Stomach smooth muscle (tissue), 2 donors: ENCODE measurements around the gene ASCL5.

Experiments used
- H3K27ac ChIP-seq: one replicate; pipeline ENCODE4 v1.7.0; 2013; ENCODE audit warnings: mild to moderate bottlenecking, low read length, inconsistent platforms
- H3K27me3 ChIP-seq, 2 donors: one replicate each; pipeline ENCODE4 v1.7.0; 2013; ENCODE audit warnings: low read length in 2 of 2; ENCODE audit not compliant: insufficient read depth in 2 of 2, control insufficient read depth in 1 of 2
- H3K36me3 ChIP-seq, 2 donors: one replicate each; pipeline ENCODE4 v1.7.0; 2013; ENCODE audit warnings: low read length in 2 of 2; ENCODE audit not compliant: control insufficient read depth in 2 of 2, insufficient read depth in 2 of 2
- H3K4me1 ChIP-seq: one replicate; pipeline ENCODE4 v1.7.0; 2013; ENCODE audit warnings: low read length; ENCODE audit not compliant: control insufficient read depth, insufficient read depth
- H3K4me3 ChIP-seq, 2 donors: one replicate each; pipeline ENCODE4 v1.7.0; 2013; ENCODE audit warnings: low read length in 2 of 2
- H3K9ac ChIP-seq, 2 donors: one replicate each; pipeline ENCODE4 v1.7.0; 2013; ENCODE audit warnings: low read length in 2 of 2, mild to moderate bottlenecking in 1 of 2
- H3K9me3 ChIP-seq, 2 donors: one replicate each; pipeline ENCODE4 v1.7.0; 2013; ENCODE audit warnings: low read length in 2 of 2; ENCODE audit not compliant: control insufficient read depth in 2 of 2
- donor health status: healthy.
- donor health status: Pancreatic carcinoma.

ASCL5 gene

DNA sequence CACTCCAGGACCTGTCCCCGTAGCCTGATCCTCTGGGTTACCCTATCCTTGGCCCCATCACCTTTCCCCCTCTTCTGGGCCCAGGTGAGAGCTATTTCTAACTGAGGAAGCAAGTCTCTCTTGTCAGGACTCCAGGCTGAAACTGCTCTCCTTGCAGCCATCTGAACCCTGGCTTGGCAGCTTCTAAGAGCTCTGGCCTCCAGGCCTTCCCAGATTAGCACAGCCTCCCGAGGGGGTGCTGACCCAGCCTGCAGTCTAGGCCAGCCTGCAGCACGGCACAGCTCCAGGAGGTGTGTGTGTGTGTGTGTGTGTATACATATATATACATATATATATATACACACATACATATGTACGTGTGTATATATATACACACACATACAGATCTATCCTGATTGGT is 32.2 kb downstream of the ASCL5 start:
- H3K27ac ChIP-seq, result no peak overlapping the region
- no peaks in the 10 kb centered on the region for H3K9me3 ChIP-seq
- no peaks in the 10 kb centered on the region for H3K36me3 ChIP-seq
- no peak overlapping the region for H3K9ac ChIP-seq
- H3K4me3 ChIP-seq, result no peak overlapping the region
- H3K4me1 ChIP-seq, result peaks cover 3% of the 10 kb centered on the region
- H3K27me3 ChIP-seq, result peaks cover 0 to 3% of the 10 kb centered on the region in 2 donors

DNA sequence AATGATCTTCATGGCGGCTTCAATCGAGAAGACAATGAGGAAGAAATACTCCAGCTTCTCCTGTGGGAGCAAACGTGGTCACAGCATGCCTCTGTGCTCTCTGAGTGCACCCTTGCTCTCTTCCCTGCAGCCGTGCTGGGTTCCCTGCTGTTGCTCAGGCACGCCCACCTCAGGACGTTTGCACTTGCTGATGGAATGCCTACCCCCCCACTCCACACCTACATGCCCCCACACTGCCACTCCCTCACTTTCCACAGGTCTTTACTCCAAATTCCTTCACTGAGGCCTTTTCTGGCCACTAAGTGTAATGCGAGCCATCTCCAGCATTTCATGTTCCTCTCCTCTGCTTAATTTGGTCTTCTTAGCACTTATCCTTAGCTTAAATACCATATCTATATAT is 33.0 kb downstream of the ASCL5 start:
- no peaks in the 10 kb centered on the region for H3K36me3 ChIP-seq
- H3K27ac ChIP-seq, result no peak overlapping the region
- H3K9ac ChIP-seq, result no peak overlapping the region
- H3K4me1 ChIP-seq, result peaks cover 3% of the 10 kb centered on the region
- H3K9me3 ChIP-seq, result no peaks in the 10 kb centered on the region
- peaks cover 0 to 3% of the 10 kb centered on the region in 2 donors for H3K27me3 ChIP-seq
- H3K4me3 ChIP-seq, result no peak overlapping the region

DNA sequence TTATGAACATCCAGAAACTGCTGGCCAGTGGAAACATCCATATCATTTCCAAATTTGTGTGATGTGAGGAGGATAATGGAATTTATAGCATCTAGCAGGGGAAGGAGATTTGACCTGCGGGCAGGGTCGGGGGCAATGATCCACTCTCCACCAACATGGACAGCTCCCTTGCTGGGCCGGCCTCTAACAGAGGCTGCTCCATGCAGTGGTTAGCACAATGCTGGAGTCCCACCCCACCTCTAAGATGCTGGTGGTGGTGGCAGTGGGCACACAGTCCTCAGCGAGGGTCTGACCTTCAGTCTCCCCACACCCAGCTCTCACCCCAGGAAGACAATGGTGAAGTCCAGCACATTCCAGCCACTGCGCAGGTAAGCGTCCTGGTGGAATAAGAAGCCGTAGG is 33.4 kb downstream of the ASCL5 start:
- peaks cover 0 to 3% of the 10 kb centered on the region in 2 donors for H3K27me3 ChIP-seq
- H3K27ac ChIP-seq, result no peak overlapping the region
- H3K9ac ChIP-seq, result no peak overlapping the region
- no peaks in the 10 kb centered on the region for H3K36me3 ChIP-seq
- no peaks in the 10 kb centered on the region for H3K9me3 ChIP-seq
- H3K4me3 ChIP-seq, result no peak overlapping the region
- peaks cover 3% of the 10 kb centered on the region for H3K4me1 ChIP-seq

DNA sequence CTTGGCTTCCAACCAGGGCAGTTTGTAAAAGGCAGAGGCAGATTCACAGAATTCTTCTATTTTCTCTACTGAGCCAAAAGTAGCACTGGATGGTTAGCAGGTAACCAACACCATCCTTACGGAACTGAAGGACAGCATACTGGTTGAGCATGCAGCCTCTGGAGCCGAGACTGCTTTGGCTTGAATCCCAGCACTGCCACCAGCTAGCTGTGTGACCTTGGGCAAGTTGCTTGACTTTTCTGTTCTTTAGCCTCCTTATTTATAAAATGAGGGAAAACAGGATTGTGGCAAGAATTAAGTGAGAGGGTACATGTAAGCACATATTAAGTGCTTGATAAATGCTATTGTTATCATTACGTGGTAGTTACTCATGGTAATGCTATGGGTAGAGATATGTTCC is 34.2 kb downstream of the ASCL5 start:
- Histone ChIP-seq H3K36me3 (no peaks in the 10 kb centered on the region), H3K4me1 (peaks cover 3% of the 10 kb centered on the region), H3K4me3 (no peak overlapping the region), H3K9ac (no peak overlapping the region), H3K9me3 (no peaks in the 10 kb centered on the region), H3K27me3 (no peaks in the 10 kb centered on the region), H3K27ac (no peak overlapping the region)

DNA sequence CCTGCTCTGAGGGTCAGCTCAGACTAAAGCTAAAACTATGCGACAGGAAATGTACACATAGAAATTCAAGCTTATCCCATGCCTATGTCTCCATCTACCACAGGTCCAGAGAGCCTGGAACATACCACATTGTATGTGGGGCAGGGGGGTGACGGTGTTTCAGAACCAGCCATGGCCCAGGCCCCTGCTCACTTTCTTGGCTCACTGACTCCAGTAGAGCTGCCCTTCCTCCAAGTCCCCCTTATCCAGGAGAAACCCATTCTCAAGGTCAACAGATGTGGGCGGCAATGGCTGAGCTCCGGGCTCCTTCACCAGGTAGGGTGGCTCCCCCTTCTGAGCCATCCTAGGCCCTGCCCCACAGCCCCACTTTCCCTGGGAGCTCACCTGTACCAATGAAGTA is 35.7 kb downstream of the ASCL5 start:
- H3K27ac ChIP-seq, result no peak overlapping the region
- no peak overlapping the region for H3K9ac ChIP-seq
- no peaks in the 10 kb centered on the region for H3K27me3 ChIP-seq

DNA sequence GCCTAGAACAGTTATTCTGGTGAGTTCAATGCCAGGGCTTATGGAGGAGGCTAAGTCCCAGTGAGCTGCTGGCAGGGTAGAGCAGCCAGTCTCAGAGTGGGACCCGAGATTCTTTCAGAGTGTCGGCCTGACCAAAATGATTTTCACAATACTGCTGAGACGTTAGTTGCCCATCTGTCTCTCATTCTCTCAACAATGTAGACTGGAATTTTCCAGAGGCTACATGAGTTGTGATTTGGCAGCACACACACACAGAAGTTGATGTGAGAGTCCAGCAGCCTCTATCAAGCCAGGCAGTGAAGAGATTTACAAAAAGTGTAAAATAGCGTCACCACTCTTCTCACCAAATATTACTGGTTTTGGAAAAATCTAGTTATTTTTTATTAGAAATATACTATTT is 36.4 kb downstream of the ASCL5 start:
- no peaks in the 10 kb centered on the region for H3K27me3 ChIP-seq
- no peaks in the 10 kb centered on the region for H3K36me3 ChIP-seq
- peaks cover 3% of the 10 kb centered on the region for H3K4me1 ChIP-seq
- no peaks in the 10 kb centered on the region for H3K9me3 ChIP-seq
- no peak overlapping the region for H3K4me3 ChIP-seq
- no peak overlapping the region for H3K27ac ChIP-seq
- H3K9ac ChIP-seq, result no peak overlapping the region

More for the DNA sequence above, 35.7 kb downstream of the ASCL5 start:
- no peaks in the 10 kb centered on the region for H3K36me3 ChIP-seq
- H3K4me3 ChIP-seq, result no peak overlapping the region
- no peaks in the 10 kb centered on the region for H3K9me3 ChIP-seq
- peaks cover 3% of the 10 kb centered on the region for H3K4me1 ChIP-seq

DNA sequence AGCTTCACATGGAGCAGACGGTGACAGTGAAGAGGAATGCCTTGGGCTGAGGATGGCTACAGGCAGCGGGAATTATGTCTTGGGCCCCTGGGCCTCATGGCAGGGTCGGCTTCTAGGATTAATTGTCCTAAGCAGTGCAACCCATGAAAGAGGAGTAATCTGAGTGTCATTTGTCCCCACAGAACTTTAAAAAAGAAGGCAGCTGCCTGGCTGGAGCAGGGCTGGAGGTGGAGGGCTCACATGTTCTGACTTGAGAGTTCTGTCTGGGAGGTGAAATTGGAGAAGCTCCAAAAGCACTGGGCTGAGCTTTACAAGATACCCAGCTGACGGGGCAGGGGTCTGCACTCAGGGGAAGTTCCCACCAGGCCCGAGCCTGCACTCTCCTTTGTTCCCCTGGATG is 37.4 kb downstream of the ASCL5 start:
- H3K27me3 ChIP-seq, result peaks cover 0 to 2% of the 10 kb centered on the region in 2 donors
- no peak overlapping the region for H3K4me3 ChIP-seq
- H3K9me3 ChIP-seq, result no peaks in the 10 kb centered on the region
- H3K36me3 ChIP-seq, result no peaks in the 10 kb centered on the region
- no peak overlapping the region for H3K9ac ChIP-seq
- H3K27ac ChIP-seq, result no peak overlapping the region
- peaks cover 3% of the 10 kb centered on the region for H3K4me1 ChIP-seq

DNA sequence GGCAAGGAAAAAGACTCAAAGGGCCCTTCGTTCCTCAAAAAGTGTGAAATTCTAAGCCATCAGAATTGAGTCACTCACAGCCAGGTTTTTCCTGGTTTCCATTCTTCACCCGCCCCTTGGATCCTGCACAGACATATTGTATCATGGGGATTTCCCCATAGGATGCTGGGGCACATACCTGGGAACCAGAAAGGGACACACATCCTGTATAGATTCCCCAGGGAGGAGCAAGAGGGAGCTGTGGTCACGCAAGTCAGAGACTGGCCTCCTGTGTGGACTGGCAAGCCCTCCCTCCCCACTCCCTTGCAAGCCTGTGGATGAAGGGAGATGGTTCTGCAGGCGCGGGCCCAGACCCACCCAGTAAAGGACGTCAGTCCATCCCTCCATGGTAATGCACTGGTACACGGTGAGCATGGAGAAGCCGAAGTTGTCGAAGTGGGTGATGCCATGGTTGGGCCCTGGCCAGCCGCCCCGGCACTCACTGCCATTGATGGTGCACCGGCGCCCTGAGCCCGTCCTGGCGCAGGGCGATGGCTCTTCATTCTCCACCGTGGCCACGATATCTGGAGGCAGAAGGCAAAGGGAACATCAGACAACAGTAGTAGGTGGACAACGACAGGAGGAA is 38.0 kb downstream of the ASCL5 start:
- Histone ChIP-seq H3K4me1 (peaks cover 3% of the 10 kb centered on the region), H3K9ac (no peak overlapping the region), H3K27me3 (peaks cover 0 to 2% of the 10 kb centered on the region in 2 donors), H3K36me3 (no peaks in the 10 kb centered on the region), H3K4me3 (no peak overlapping the region), H3K27ac (no peak overlapping the region), H3K9me3 (no peaks in the 10 kb centered on the region)

DNA sequence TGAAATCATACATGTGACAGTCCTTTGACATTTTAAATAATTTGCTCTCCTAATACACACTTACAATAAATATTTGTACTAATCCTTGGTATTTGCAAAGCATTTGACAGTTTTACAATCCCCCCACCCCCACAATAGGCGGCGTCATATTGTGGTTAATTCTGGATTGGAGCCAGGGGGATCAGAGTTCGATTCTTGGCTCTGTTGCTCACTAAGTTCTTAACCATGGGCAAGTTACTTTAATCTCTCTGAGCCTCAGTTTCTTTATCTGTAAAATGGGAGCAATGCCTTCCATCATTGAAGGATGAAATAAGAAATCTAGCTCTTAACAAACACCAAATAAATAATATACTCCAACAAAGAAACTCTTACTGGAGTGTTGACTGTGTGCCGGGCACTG is 38.6 kb downstream of the ASCL5 start:
- Histone ChIP-seq H3K27ac (no peak overlapping the region), H3K27me3 (peaks cover 0 to 2% of the 10 kb centered on the region in 2 donors), H3K4me1 (peaks cover 3% of the 10 kb centered on the region), H3K9ac (no peak overlapping the region), H3K4me3 (no peak overlapping the region), H3K9me3 (no peaks in the 10 kb centered on the region), H3K36me3 (no peaks in the 10 kb centered on the region)

DNA sequence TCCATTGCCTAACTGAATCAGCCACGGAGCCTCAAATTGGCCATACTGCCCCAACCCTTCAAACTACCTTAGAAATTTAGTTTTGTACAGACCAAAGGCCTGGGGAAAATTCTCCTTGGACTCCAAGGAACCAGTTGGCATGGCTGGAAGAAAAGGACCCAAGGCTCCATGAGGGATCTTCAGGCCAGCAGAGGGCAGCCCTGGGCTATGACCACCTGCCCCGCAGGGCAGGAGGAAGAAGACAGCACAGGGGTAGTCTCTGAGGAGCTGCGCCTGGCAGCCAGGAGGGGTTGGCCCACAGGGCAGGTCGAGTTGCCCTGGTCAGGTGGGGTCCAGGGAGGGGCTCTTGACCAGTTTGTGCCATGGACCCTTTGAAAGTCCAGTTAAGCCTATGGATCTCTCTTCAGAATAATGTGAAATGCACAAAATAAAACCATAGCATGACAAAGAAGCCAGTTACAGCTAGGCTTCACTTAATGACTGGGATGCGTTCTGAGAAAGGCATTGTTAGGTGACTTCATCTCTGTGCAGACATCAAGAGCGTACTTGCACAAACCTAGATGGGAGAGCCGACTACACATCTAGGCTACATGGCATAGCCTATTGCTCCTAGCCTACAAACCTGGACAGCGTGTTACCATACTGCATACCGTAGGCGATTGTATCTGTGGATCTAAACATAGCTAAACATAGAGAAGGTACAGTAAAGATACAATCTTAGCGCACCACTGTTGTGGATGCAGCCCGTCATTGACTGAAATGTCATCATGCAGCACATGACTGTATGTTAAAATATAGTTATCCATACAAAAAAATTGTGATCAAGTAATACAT is 40.9 kb downstream of the ASCL5 start:
- H3K9ac ChIP-seq, result no peak overlapping the region
- H3K9me3 ChIP-seq, result no peaks in the 10 kb centered on the region
- H3K4me3 ChIP-seq, result no peak overlapping the region
- peaks cover 0 to 2% of the 10 kb centered on the region in 2 donors for H3K27me3 ChIP-seq
- H3K4me1 ChIP-seq, result peaks cover 2% of the 10 kb centered on the region
- H3K27ac ChIP-seq, result no peak overlapping the region
- no peaks in the 10 kb centered on the region for H3K36me3 ChIP-seq

DNA sequence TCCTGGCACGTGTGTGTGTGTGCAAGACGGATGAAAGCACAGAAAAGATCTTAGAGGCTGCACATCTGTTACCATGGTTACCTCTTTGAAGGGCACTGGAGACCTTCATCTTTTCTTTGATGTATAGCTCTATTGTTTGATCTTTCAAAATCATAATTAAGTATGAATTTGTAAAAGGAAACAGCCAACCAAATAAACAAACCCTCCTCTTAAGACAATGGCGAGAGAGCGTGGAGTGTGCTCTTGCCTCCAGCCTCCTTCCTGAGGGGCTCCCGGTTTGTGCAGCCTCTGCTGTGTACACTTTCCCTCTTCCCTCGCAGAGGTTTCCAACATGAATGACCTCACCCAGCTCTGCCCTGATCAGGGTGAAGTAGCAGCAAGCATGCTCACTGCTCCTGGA is 42.7 kb downstream of the ASCL5 start:
- Histone ChIP-seq H3K36me3 (no peaks in the 10 kb centered on the region), H3K27ac (no peak overlapping the region), H3K9me3 (no peaks in the 10 kb centered on the region), H3K4me1 (no peaks in the 10 kb centered on the region), H3K4me3 (no peak overlapping the region), H3K9ac (no peak overlapping the region), H3K27me3 (peaks cover 0 to 2% of the 10 kb centered on the region in 2 donors)
